ENCODE data around the gene GPR26. TPM values are rescaled to one million over a fixed set of nuclear protein-coding genes. Genes with fewer than 3 reads are reported as not detected.

GPR26 gene
- total RNA-seq, 1 experiment from 2014 or later, result 0.07 TPM

DNA sequence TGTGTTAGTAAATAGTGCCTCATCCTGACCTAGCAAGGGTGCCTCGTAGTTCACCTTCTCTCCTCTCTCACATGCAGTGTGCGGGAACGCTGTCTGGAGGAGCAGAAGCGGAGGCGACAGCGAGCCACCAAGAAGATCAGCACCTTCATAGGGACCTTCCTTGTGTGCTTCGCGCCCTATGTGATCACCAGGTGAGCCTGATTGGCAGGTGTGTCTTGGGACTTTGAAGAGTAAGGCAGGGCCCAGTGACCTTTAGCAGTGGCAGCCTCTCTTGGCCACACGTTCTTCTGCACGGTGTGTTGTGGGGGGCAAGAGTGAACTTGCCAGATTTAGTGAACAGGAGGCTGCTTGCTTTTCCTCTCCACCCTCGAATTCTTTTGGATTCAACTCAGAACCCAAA, 8.6 kb downstream of the GPR26 start:
- H4K91ac ChIP-seq (ENCODE audit: insufficient read length, low read depth, low read length), result no peak overlapping the region
- H2AK5ac ChIP-seq (ENCODE audit: insufficient read length, low read length), result no peak overlapping the region
- H4K8ac ChIP-seq (replicated peaks; ENCODE audit: insufficient read length, low read depth, low read length), result no peak overlapping the region
- H2AFZ ChIP-seq (ENCODE audit: low read length), result no peak overlapping the region
- H2BK20ac ChIP-seq (ENCODE audit: low read depth, low read length, poor library complexity, severe bottlenecking), result no peak overlapping the region
- peaks cover 7 to 13% of the 10 kb centered on the region in 2 experiments for H3K4me1 Mint-ChIP-seq
- H3K36me3 Mint-ChIP-seq (ENCODE audit: insufficient read depth in 1 of 3, low read depth in 3 of 3), result no peaks in the 10 kb centered on the region; a peak in 1 of 7 replicates
- TF ChIP-seq, protein P1, sequence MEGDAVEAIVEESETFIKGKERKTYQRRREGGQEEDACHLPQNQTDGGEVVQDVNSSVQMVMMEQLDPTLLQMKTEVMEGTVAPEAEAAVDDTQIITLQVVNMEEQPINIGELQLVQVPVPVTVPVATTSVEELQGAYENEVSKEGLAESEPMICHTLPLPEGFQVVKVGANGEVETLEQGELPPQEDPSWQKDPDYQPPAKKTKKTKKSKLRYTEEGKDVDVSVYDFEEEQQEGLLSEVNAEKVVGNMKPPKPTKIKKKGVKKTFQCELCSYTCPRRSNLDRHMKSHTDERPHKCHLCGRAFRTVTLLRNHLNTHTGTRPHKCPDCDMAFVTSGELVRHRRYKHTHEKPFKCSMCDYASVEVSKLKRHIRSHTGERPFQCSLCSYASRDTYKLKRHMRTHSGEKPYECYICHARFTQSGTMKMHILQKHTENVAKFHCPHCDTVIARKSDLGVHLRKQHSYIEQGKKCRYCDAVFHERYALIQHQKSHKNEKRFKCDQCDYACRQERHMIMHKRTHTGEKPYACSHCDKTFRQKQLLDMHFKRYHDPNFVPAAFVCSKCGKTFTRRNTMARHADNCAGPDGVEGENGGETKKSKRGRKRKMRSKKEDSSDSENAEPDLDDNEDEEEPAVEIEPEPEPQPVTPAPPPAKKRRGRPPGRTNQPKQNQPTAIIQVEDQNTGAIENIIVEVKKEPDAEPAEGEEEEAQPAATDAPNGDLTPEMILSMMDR (conservative IDR thresholded peaks at IDR 0.05), result no peak
- H3K27me3 ChIP-seq (ENCODE audit: insufficient read depth, low read length), result no peaks in the 10 kb centered on the region
- H2BK12ac ChIP-seq (ENCODE audit: insufficient read length, low read depth, low read length), result no peak overlapping the region
- no peak overlapping the region for H3T11ph ChIP-seq (ENCODE audit: low read length)
- no peak overlapping the region for H3K14ac ChIP-seq (ENCODE audit: insufficient read depth, low read length)
- no peaks in the 10 kb centered on the region for H4K20me1 ChIP-seq (ENCODE audit: control insufficient read depth, insufficient read depth, insufficient read length)
- no peak overlapping the region for H2BK5ac ChIP-seq (ENCODE audit: insufficient read length, low read length)
- H3K79me2 ChIP-seq (ENCODE audit: insufficient read depth, low read length), result no peaks in the 10 kb centered on the region
- H3K4me1 ChIP-seq (ENCODE audit: insufficient read depth, low read length), result no peaks in the 10 kb centered on the region
- no peak overlapping the region for H3K4me3 Mint-ChIP-seq
- no peaks in the 10 kb centered on the region for H3K23me2 ChIP-seq (ENCODE audit: insufficient read length, low read depth, low read length, poor library complexity, severe bottlenecking)
- WGBS (ENCODE audit: extremely low coverage, insufficient read length, low lambda C conversion rate), result no CpG with 5 or more reads among the region's 11 CpGs
- H3K56ac ChIP-seq (ENCODE audit: insufficient read length, low read depth, low read length), result no peak overlapping the region
- no peaks in the 10 kb centered on the region for H3K9me3 ChIP-seq (ENCODE audit: control insufficient read depth, low read depth, low read length)
- H3K9ac ChIP-seq (ENCODE audit: extremely low read depth, insufficient read length, low read length), result no peak overlapping the region
- no peak overlapping the region for H3K18ac ChIP-seq (ENCODE audit: insufficient read length, low read depth, low read length)
- no peak overlapping the region for H3K4me2 ChIP-seq (ENCODE audit: insufficient read depth, insufficient read length, low read length)
- H3K27ac Mint-ChIP-seq, result no peak overlapping the region
- H3K27ac ChIP-seq (ENCODE audit: insufficient read length, low read depth, low read length), result no peak overlapping the region
- no peak for DNase-seq
- no peak overlapping the region for H3K4ac ChIP-seq (ENCODE audit: low read depth, low read length)
- H3K9me3 Mint-ChIP-seq, result no peaks in the 10 kb centered on the region
- H3K23ac ChIP-seq (ENCODE audit: insufficient read length, low read depth, low read length), result no peak overlapping the region
- no peaks in the 10 kb centered on the region for H3K79me1 ChIP-seq (ENCODE audit: insufficient read depth, low read depth, low read length, poor library complexity, severe bottlenecking)
- no peak overlapping the region for H2BK15ac ChIP-seq (ENCODE audit: low read depth, low read length)
- H2BK120ac ChIP-seq (ENCODE audit: low read depth, low read length, poor library complexity, severe bottlenecking), result no peak overlapping the region
- H3K27me3 Mint-ChIP-seq (ENCODE audit: low read depth), result peaks cover 25% of the 10 kb centered on the region
- no peak overlapping the region for H4K5ac ChIP-seq (ENCODE audit: insufficient read length, low read depth, low read length)

All from H9 (cell line).